Measurements from ENCODE around the gene SPAG8.

Gene SPAG8

DNA sequence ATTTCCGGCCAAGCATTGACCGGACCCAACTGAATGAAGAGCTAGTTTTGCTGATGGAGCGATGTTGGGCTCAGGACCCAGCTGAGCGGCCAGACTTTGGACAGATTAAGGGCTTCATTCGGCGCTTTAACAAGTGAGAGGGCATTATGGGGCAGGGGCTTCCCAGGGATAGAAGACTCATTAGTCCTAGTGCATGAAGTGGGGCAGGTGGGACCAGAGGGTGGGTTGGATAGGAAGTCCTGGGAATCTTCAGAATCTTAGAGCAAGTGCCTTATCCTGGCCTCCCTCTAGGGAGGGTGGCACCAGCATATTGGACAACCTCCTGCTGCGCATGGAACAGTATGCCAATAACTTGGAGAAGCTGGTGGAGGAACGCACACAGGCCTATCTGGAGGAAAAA is 6.0 kb downstream of the SPAG8 start:
- H3K27me3 ChIP-seq (ENCODE audit: insufficient read depth, low read length, poor library complexity): no peaks in the 10 kb centered on the region
- no peak for ATAC-seq (ENCODE audit: insufficient read depth, low read depth)
- peaks cover 1% of the 10 kb centered on the region for H3K4me1 ChIP-seq (ENCODE audit: insufficient read depth, low read length)
- no peak overlapping the region for H3K27ac ChIP-seq (ENCODE audit: low read length)
- TF ChIP-seq, protein P1, sequence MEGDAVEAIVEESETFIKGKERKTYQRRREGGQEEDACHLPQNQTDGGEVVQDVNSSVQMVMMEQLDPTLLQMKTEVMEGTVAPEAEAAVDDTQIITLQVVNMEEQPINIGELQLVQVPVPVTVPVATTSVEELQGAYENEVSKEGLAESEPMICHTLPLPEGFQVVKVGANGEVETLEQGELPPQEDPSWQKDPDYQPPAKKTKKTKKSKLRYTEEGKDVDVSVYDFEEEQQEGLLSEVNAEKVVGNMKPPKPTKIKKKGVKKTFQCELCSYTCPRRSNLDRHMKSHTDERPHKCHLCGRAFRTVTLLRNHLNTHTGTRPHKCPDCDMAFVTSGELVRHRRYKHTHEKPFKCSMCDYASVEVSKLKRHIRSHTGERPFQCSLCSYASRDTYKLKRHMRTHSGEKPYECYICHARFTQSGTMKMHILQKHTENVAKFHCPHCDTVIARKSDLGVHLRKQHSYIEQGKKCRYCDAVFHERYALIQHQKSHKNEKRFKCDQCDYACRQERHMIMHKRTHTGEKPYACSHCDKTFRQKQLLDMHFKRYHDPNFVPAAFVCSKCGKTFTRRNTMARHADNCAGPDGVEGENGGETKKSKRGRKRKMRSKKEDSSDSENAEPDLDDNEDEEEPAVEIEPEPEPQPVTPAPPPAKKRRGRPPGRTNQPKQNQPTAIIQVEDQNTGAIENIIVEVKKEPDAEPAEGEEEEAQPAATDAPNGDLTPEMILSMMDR (IDR thresholded peaks at IDR 0.05; ENCODE audit: borderline replicate concordance, extremely low read depth, low read length, poor library complexity, severe bottlenecking): no peak
- TF ChIP-seq EZH2 (IDR thresholded peaks at IDR 0.05; ENCODE audit: borderline replicate concordance, low read depth, low read length, severe bottlenecking): no peak
- H4K20me1 ChIP-seq (ENCODE audit: insufficient read depth, low read length): no peaks in the 10 kb centered on the region
- no peak overlapping the region for H2AFZ ChIP-seq (ENCODE audit: low read depth, low read length)
- no peak overlapping the region for H3K4me2 ChIP-seq (ENCODE audit: insufficient read depth, low read length)
- DNase-seq: no peak
- peaks cover 43% of the 10 kb centered on the region for H3K36me3 ChIP-seq (ENCODE audit: insufficient read depth, low read length)
- H3K9ac ChIP-seq (ENCODE audit: low read depth, low read length): no peak overlapping the region
- H3K9me3 ChIP-seq (ENCODE audit: insufficient read depth, low read length, severe bottlenecking): no peaks in the 10 kb centered on the region
- no peaks in the 10 kb centered on the region for H3K79me2 ChIP-seq (ENCODE audit: insufficient read depth, low read length)
- H3K4me3 ChIP-seq (ENCODE audit: low read depth in 1 of 2, low read length in 2 of 2): no peak overlapping the region

DNA sequence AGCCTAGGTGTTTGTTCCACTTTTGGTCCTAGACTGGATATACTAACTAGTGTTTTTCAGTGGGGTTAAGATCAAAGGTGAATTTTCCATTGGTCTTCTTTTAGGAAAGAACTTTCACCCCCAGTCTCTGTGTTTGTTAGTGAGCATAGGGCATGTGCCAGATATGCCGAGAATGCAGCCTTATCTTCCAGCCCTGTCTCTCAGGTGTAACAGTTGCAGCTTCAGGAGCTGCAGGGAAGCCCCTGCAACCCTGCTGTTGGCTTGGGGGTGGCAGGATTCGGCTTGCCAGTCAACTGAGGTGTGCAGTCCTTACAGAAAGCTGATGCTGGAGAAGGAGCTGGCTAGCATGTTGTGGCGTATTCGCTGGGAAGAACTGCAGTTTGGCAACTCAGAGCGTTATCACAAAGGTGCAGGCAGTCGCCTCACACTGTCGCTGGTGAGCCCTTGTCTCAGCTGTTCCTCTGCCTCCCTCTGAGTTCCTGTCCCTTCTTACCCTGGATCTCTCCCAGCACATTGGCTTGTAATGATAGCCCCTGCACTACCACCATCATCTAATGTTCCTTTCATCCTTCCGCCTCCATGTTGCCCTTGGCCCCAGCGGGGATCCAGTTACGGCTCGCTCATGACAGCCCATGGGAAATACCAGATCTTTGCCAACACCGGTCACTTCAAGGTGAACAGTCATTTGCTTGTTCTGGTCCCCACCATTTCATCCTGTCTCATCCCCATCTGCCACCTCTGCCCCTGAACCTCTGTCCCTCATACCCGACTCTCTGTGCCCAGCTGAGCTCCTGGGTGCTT is 10.5 kb downstream of the SPAG8 start:
- Histone ChIP-seq H3K36me3 (ENCODE audit: insufficient read depth, low read length) (peaks cover 26% of the 10 kb centered on the region), H4K20me1 (ENCODE audit: insufficient read depth, low read length) (no peaks in the 10 kb centered on the region), H3K79me2 (ENCODE audit: insufficient read depth, low read length) (no peaks in the 10 kb centered on the region), H3K4me3 (ENCODE audit: low read depth in 1 of 2, low read length in 2 of 2) (no peak overlapping the region), H3K27ac (ENCODE audit: low read length) (no peak overlapping the region), H2AFZ (ENCODE audit: low read depth, low read length) (no peak overlapping the region), H3K9ac (ENCODE audit: low read depth, low read length) (no peak overlapping the region), H3K4me1 (ENCODE audit: insufficient read depth, low read length) (no peaks in the 10 kb centered on the region), H3K9me3 (ENCODE audit: insufficient read depth, low read length, severe bottlenecking) (no peaks in the 10 kb centered on the region), H3K4me2 (ENCODE audit: insufficient read depth, low read length) (no peak overlapping the region), H3K27me3 (ENCODE audit: insufficient read depth, low read length, poor library complexity) (no peaks in the 10 kb centered on the region)
- DNase-seq: no peak
- TF ChIP-seq, protein P1 (IDR thresholded peaks at IDR 0.05; ENCODE audit: borderline replicate concordance, extremely low read depth, low read length, poor library complexity, severe bottlenecking): no peak
- no peak for TF ChIP-seq EZH2 (IDR thresholded peaks at IDR 0.05; ENCODE audit: borderline replicate concordance, low read depth, low read length, severe bottlenecking)
- ATAC-seq (ENCODE audit: insufficient read depth, low read depth): no peak

DNA sequence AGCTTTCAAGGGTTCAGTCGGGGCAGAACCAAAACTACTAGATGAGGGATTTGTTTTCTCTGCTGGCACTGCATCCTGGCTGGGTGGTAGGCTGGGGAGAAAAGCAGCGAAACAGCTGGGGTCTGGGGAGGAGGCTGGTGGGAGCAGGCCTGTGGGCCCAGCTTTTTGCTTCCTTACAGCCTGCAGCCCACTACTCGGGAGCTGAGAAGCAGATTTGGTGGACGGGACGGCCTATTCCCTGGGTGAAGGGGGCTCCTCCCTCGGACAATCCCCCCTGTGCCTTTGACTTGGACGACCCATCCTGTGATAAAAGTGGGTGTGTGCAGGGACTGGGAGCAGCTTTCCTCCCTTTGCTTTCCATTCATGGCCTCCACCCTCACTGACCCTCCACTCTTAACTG is 11.5 kb downstream of the SPAG8 start:
- Histone ChIP-seq H3K79me2 (ENCODE audit: insufficient read depth, low read length) (no peaks in the 10 kb centered on the region), H3K4me3 (ENCODE audit: low read depth in 1 of 2, low read length in 2 of 2) (no peak overlapping the region), H3K27ac (ENCODE audit: low read length) (no peak overlapping the region), H3K9me3 (ENCODE audit: insufficient read depth, low read length, severe bottlenecking) (no peaks in the 10 kb centered on the region), H3K27me3 (ENCODE audit: insufficient read depth, low read length, poor library complexity) (no peaks in the 10 kb centered on the region), H3K9ac (ENCODE audit: low read depth, low read length) (no peak overlapping the region), H4K20me1 (ENCODE audit: insufficient read depth, low read length) (no peaks in the 10 kb centered on the region), H3K4me2 (ENCODE audit: insufficient read depth, low read length) (no peak overlapping the region), H2AFZ (ENCODE audit: low read depth, low read length) (no peak overlapping the region), H3K4me1 (ENCODE audit: insufficient read depth, low read length) (no peaks in the 10 kb centered on the region), H3K36me3 (ENCODE audit: insufficient read depth, low read length) (peaks cover 16% of the 10 kb centered on the region)
- TF ChIP-seq, protein P1 (IDR thresholded peaks at IDR 0.05; ENCODE audit: borderline replicate concordance, extremely low read depth, low read length, poor library complexity, severe bottlenecking): no peak
- no peak for TF ChIP-seq EZH2 (IDR thresholded peaks at IDR 0.05; ENCODE audit: borderline replicate concordance, low read depth, low read length, severe bottlenecking)
- ATAC-seq (ENCODE audit: insufficient read depth, low read depth) (no peak), DNase-seq (no peak)

Measured in DND-41 (cell line).